Measurements from ENCODE around the gene RAP1GAP. TPM values are rescaled to one million over a fixed set of nuclear protein-coding genes. Genes with fewer than 3 reads are reported as not detected.

The RAP1GAP gene
- total RNA-seq, 4 donors from 2014 or later: 0.46 to 0.75 TPM; not detected in 2

- in situ Hi-C loops (cut with MboI; ENCODE audit: low sequenced_read_pairs in 4 of 4): no loop called here
Observed at GRCh38 chr1:21614419-21615115, 54.6 kb downstream of the RAP1GAP start.

GRCh38 chr1:21613072-21613867 is 55.9 kb downstream of the RAP1GAP start:
- TF ChIP-seq, protein P1, sequence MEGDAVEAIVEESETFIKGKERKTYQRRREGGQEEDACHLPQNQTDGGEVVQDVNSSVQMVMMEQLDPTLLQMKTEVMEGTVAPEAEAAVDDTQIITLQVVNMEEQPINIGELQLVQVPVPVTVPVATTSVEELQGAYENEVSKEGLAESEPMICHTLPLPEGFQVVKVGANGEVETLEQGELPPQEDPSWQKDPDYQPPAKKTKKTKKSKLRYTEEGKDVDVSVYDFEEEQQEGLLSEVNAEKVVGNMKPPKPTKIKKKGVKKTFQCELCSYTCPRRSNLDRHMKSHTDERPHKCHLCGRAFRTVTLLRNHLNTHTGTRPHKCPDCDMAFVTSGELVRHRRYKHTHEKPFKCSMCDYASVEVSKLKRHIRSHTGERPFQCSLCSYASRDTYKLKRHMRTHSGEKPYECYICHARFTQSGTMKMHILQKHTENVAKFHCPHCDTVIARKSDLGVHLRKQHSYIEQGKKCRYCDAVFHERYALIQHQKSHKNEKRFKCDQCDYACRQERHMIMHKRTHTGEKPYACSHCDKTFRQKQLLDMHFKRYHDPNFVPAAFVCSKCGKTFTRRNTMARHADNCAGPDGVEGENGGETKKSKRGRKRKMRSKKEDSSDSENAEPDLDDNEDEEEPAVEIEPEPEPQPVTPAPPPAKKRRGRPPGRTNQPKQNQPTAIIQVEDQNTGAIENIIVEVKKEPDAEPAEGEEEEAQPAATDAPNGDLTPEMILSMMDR (IDR thresholded peaks at IDR 0.05 in 4 of 5, conservative IDR thresholded peaks at IDR 0.05 in 1 of 5): no peak
- no peak for TF ChIP-seq POLR2A (IDR thresholded peaks at IDR 0.05)
- in situ Hi-C loops (cut with MboI; ENCODE audit: low sequenced_read_pairs in 4 of 4): no loop called here
- ATAC-seq: no peak
- Histone ChIP-seq H3K27ac (no peak overlapping the region), H3K27me3 (no peaks in the 10 kb centered on the region), H3K9me3 (no peaks in the 10 kb centered on the region), H3K4me3 (no peak overlapping the region), H3K36me3 (no peaks in the 10 kb centered on the region), H3K4me1 (no peaks in the 10 kb centered on the region)
- intact Hi-C loops (cut with DNase I; ENCODE audit: low total_unique reads): no loop called here
- DNase-seq: no peak

More at GRCh38 chr1:21614419-21615115, 54.6 kb downstream of the RAP1GAP start:
- intact Hi-C loops (cut with DNase I; ENCODE audit: low total_unique reads): no loop called here
- Histone ChIP-seq H3K36me3 (no peaks in the 10 kb centered on the region), H3K4me1 (no peaks in the 10 kb centered on the region), H3K27me3 (no peaks in the 10 kb centered on the region), H3K9me3 (no peaks in the 10 kb centered on the region), H3K27ac (no peak overlapping the region), H3K4me3 (no peak overlapping the region)
- no peak for DNase-seq
- no peak for ATAC-seq
- no peak for TF ChIP-seq POLR2A (IDR thresholded peaks at IDR 0.05)
- TF ChIP-seq, protein P1 (IDR thresholded peaks at IDR 0.05 in 4 of 5, conservative IDR thresholded peaks at IDR 0.05 in 1 of 5): no peak

GRCh38 chr1:21612057-21612456 is 57.1 kb downstream of the RAP1GAP start:
- H3K9me3 ChIP-seq: no peaks in the 10 kb centered on the region
- TF ChIP-seq POLR2A (IDR thresholded peaks at IDR 0.05): no peak
- TF ChIP-seq, protein P1 (IDR thresholded peaks at IDR 0.05 in 4 of 5, conservative IDR thresholded peaks at IDR 0.05 in 1 of 5): no peak
- no peak overlapping the region for H3K4me3 ChIP-seq
- no peaks in the 10 kb centered on the region for H3K4me1 ChIP-seq
- H3K27me3 ChIP-seq: no peaks in the 10 kb centered on the region
- ATAC-seq (no peak), DNase-seq (no peak)
- in situ Hi-C loops (cut with MboI; ENCODE audit: low sequenced_read_pairs in 4 of 4) (no loop called here), intact Hi-C loops (cut with DNase I; ENCODE audit: low total_unique reads) (no loop called here)
- no peak overlapping the region for H3K27ac ChIP-seq
- no peaks in the 10 kb centered on the region for H3K36me3 ChIP-seq

DNA sequence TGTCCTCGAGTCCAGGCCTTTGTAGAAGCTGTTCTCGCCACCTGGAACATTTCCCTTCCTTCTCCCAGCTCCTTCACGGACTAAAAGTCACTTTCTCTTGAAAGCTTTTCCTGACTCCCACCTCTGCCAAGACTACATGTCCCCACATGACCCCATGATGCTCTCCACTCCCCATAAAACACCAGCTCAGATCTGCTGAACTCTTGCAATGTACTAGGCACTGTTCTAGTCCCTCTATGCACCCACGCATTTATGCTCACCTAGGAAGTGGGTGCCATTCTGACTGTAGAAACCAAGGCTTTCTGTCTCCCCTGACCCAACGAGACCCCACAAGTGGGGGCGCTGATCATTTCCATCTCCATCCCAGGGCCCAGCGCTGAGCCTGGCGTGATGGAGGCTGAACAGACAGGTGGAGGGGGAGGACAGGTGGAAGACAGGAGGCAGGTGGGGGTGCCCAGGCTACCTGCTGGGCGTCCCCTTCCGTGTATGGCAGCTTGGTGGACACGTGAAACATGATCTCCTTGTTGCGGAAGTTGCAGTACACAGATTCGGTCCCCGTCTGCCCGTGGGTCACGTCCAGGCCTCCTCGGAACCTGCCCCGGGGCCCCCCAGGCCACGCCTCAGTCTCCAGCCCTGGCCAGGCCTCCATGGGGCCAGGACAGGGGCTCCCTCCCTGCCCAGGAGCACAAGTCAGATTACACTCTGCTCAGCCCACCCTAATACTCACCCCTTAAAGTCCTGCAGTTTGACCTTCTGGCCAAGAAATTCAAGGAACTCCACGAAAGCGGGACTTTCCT is 58.0 kb downstream of the RAP1GAP start:
- Histone ChIP-seq H3K4me1 (no peaks in the 10 kb centered on the region), H3K9me3 (no peaks in the 10 kb centered on the region), H3K36me3 (no peaks in the 10 kb centered on the region), H3K27me3 (no peaks in the 10 kb centered on the region), H3K27ac (no peak overlapping the region), H3K4me3 (no peak overlapping the region)
- in situ Hi-C loops (cut with MboI; ENCODE audit: low sequenced_read_pairs in 4 of 4): no loop called here
- DNase-seq (no peak), ATAC-seq (no peak)
- intact Hi-C loops (cut with DNase I; ENCODE audit: low total_unique reads): no loop called here
- TF ChIP-seq, protein P1 (IDR thresholded peaks at IDR 0.05 in 4 of 5, conservative IDR thresholded peaks at IDR 0.05 in 1 of 5): no peak
- no peak for TF ChIP-seq POLR2A (IDR thresholded peaks at IDR 0.05)

Measured in gastrocnemius medialis (tissue), 4 donors.